ENCODE data around the gene OVCA2.

GRCh38 chr17:2064147-2064489 is 22.3 kb downstream of the OVCA2 start:
- TF ChIP-seq CTCF (IDR thresholded peaks at IDR 0.05 in 2 of 3, conservative IDR thresholded peaks at IDR 0.05 in 1 of 3; ENCODE audit: borderline replicate concordance in 1 of 3, insufficient read depth in 1 of 3, low read depth in 2 of 3, low read length in 2 of 3): no peak
- TF ChIP-seq REST (IDR thresholded peaks at IDR 0.05; ENCODE audit: low read depth): no peak
- TF ChIP-seq MAX (IDR thresholded peaks at IDR 0.05): no peak
- TF ChIP-seq POLR2AphosphoS5 (IDR thresholded peaks at IDR 0.05; ENCODE audit: low read depth, low read length): no peak
- TF ChIP-seq ZNF274 (IDR thresholded peaks at IDR 0.05; ENCODE audit: low read depth, low read length): no peak
- no peak for TF ChIP-seq POLR2A (IDR thresholded peaks at IDR 0.05; ENCODE audit: borderline replicate concordance, extremely low read depth, insufficient read depth, insufficient read length)
- no peak for TF ChIP-seq EZH2phosphoT487 (IDR thresholded peaks at IDR 0.05; ENCODE audit: borderline replicate concordance)
- no peak for TF ChIP-seq EZH2 (IDR thresholded peaks at IDR 0.05)
- no peak for TF ChIP-seq SP1 (IDR thresholded peaks at IDR 0.05; ENCODE audit: low read depth)

All from HCT116 (cell line).